Natural killer cell (primary cell): ENCODE measurements around the gene CASD1. TPM values are rescaled to one million over a fixed set of nuclear protein-coding genes. Genes with fewer than 3 reads are reported as not detected.

Experiments used
- ATAC-seq, 3 donors: fragments of 150-1000 bp in 2 of 3; fragments of 200-7000 bp in 1 of 3; cut with Tn5 transposase; 1 replicate in 1 of 3; 2 replicates in 2 of 3; pipeline ENCODE4 v1.10.0; 2021; ENCODE audit warnings: mild to moderate bottlenecking in 2 of 3, moderate library complexity in 2 of 3
- DNase-seq, 2 donors: peaks; one replicate each; pipeline versions ENCODE4 v3.0.0 to v3.0.0-alpha.2; 2013 to 2021; ENCODE audit warnings: mixed read lengths in 1 of 2
- H3K27ac ChIP-seq: one replicate; pipeline ENCODE4 v1.5.1; 2013; ENCODE audit warnings: mild to moderate bottlenecking, low read length
- H3K27me3 ChIP-seq: one replicate; pipeline ENCODE4 v1.6.1; 2013; ENCODE audit warnings: low read length; ENCODE audit not compliant: control insufficient read depth, insufficient read depth
- H3K36me3 ChIP-seq: one replicate; pipeline ENCODE4 v1.6.1; 2013; ENCODE audit warnings: low read length; ENCODE audit not compliant: control insufficient read depth, insufficient read depth
- H3K4me1 ChIP-seq: one replicate; pipeline ENCODE4 v1.6.1; 2013; ENCODE audit warnings: low read length; ENCODE audit not compliant: control insufficient read depth, insufficient read depth
- H3K4me3 ChIP-seq: one replicate; pipeline ENCODE4 v1.5.1; 2013; ENCODE audit warnings: low read length
- H3K9me3 ChIP-seq: one replicate; pipeline ENCODE4 v1.6.1; 2013; ENCODE audit warnings: low read length; ENCODE audit not compliant: control insufficient read depth, insufficient read depth
- H3K27ac Mint-ChIP-seq, 2 donors: one replicate each; pipeline ENCODE4 v1.8.0; 2022; ENCODE audit warnings: mild to moderate bottlenecking in 2 of 2, mixed read lengths in 2 of 2, moderate library complexity in 1 of 2
- H3K27me3 Mint-ChIP-seq, 2 donors: one replicate each; pipeline ENCODE4 v1.8.0; 2022; ENCODE audit warnings: low read depth in 2 of 2, mixed read lengths in 2 of 2
- H3K36me3 Mint-ChIP-seq: one replicate; pipeline ENCODE4 v1.8.0; 2022; ENCODE audit warnings: mixed read lengths
- H3K4me1 Mint-ChIP-seq, 2 donors: one replicate each; pipeline ENCODE4 v1.8.0; 2022; ENCODE audit warnings: mixed read lengths in 2 of 2
- H3K4me3 Mint-ChIP-seq: one replicate; pipeline ENCODE4 v1.8.0; 2022; ENCODE audit warnings: mild to moderate bottlenecking, moderate library complexity, mixed read lengths
- H3K9me3 Mint-ChIP-seq, 2 donors: one replicate each; pipeline ENCODE4 v1.8.0; 2022; ENCODE audit warnings: mixed read lengths in 2 of 2
- CTCF ChIP-seq: fragments of 200-600 bp; IDR thresholded peaks from one replicate; pipeline ENCODE4 v1.8.0; 2022; ENCODE audit warnings: antibody characterized with exemption
- WGBS: methylation state at CpG from one replicate; pipeline ENCODE4 v1.1.7; 2013; ENCODE audit warnings: missing lambda C conversion rate; ENCODE audit not compliant: insufficient coverage; 5-methylcytosine and 5-hydroxymethylcytosine counted together
- intact Hi-C: fragments of 100-400 bp; cut with micrococcal nuclease; formaldehyde crosslinking; loops from one replicate; pipeline ENCODE4 v1.14.2; 2022
- total RNA-seq, 4 donors: library from RNA; stranded (reverse); fragments of 120-200 nt in 1 of 4; gene quantifications; one replicate each; pipeline versions ENCODE4 v1.2.3 to v1.2.4, GENCODE V29; 2013 to 2022

The CASD1 gene
- total RNA-seq, 3 donors from 2014 or later (not counting 1 experiment from before 2014, with no cell fraction given): 23.7 to 32.1 (median 26.0) TPM

DNA sequence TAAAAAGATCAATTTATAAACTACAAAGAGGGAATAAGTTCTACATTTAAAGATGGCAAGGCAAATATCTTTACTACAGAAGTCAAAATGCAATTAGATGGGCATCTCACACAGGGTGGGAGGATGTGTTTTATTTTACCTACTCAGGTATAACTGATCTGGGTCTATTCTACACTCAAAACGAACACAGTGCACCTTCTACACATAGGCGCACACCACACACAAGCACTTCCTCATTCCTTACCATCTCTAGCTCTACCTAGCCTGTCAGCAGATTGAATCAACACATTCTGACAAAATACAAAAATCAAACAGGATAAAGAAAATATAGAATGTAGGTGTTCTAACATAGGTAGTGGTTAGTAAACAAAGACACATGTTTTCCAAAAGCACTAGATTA lies 81.6 kb downstream of the CASD1 start:
- no peaks in the 10 kb centered on the region for H3K4me1 Mint-ChIP-seq
- no peaks in the 10 kb centered on the region for H3K27me3 ChIP-seq
- no peaks in the 10 kb centered on the region for H3K27me3 Mint-ChIP-seq
- no peaks in the 10 kb centered on the region for H3K9me3 Mint-ChIP-seq
- H3K4me1 ChIP-seq: no peaks in the 10 kb centered on the region
- no peak for ATAC-seq
- no peaks in the 10 kb centered on the region for H3K36me3 Mint-ChIP-seq
- DNase-seq: no peak
- peak overlapping the region; percentile 5 for H3K4me3 ChIP-seq
- H3K27ac Mint-ChIP-seq: no peak overlapping the region
- no peaks in the 10 kb centered on the region for H3K9me3 ChIP-seq
- H3K36me3 ChIP-seq: no peaks in the 10 kb centered on the region
- H3K4me3 Mint-ChIP-seq: no peak overlapping the region
- no peak for TF ChIP-seq CTCF
- 40% methylated on average over 2 of the region's 2 CpGs for WGBS
- intact Hi-C loops: no loop called here
- H3K27ac ChIP-seq: no peak overlapping the region

DNA sequence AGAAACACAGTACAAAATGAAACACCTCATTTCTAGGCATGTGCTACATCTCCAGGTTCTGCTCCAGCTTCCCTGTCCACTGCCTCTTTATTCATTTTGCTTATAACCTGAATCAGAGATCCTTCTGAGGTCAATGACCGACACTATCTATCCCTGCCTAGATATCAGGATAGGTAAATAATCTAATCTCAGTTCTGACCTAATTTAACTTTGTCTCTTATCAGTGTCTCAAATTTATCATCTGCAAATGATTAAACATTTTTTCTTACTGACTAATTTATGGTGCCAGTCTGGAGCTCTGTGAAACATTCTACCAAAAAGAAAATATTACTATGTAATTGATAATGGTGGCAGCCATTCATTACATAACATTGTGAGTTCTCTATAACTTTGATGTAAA lies 85.3 kb downstream of the CASD1 start:
- no peak for ATAC-seq
- no peaks in the 10 kb centered on the region for H3K4me1 Mint-ChIP-seq
- H3K36me3 ChIP-seq: no peaks in the 10 kb centered on the region
- intact Hi-C loops: no loop called here
- H3K27ac Mint-ChIP-seq: no peak overlapping the region
- H3K9me3 ChIP-seq: no peaks in the 10 kb centered on the region
- no peak for TF ChIP-seq CTCF
- H3K27me3 ChIP-seq: no peaks in the 10 kb centered on the region
- H3K36me3 Mint-ChIP-seq: no peaks in the 10 kb centered on the region
- H3K4me3 ChIP-seq: no peak overlapping the region
- WGBS: 100% methylated on average over 1 of the region's 1 CpG
- no peaks in the 10 kb centered on the region for H3K4me1 ChIP-seq
- no peak overlapping the region for H3K27ac ChIP-seq
- H3K4me3 Mint-ChIP-seq: no peak overlapping the region
- no peaks in the 10 kb centered on the region for H3K9me3 Mint-ChIP-seq
- no peak for DNase-seq
- no peaks in the 10 kb centered on the region for H3K27me3 Mint-ChIP-seq

GRCh38 chr7:94595717-94596116 lies 86.1 kb downstream of the CASD1 start:
- Histone ChIP-seq H3K36me3 (no peaks in the 10 kb centered on the region), H3K27me3 (no peaks in the 10 kb centered on the region), H3K4me1 (no peaks in the 10 kb centered on the region), H3K27ac (no peak overlapping the region), H3K9me3 (no peaks in the 10 kb centered on the region), H3K4me3 (no peak overlapping the region)
- DNase-seq (no peak), ATAC-seq (no peak)
- TF ChIP-seq CTCF: no peak
- 85% methylated on average over 4 of the region's 4 CpGs for WGBS
- intact Hi-C loops: no loop called here
- H3K9me3 Mint-ChIP-seq: no peaks in the 10 kb centered on the region
- H3K4me1 Mint-ChIP-seq: no peaks in the 10 kb centered on the region
- H3K27me3 Mint-ChIP-seq: no peaks in the 10 kb centered on the region
- H3K4me3 Mint-ChIP-seq: no peak overlapping the region
- H3K36me3 Mint-ChIP-seq: no peaks in the 10 kb centered on the region
- H3K27ac Mint-ChIP-seq: no peak overlapping the region

GRCh38 chr7:94600267-94600666 lies 90.7 kb downstream of the CASD1 start:
- no peak overlapping the region for H3K27ac ChIP-seq
- ATAC-seq (no peak), DNase-seq (no peak)
- no peaks in the 10 kb centered on the region for H3K36me3 ChIP-seq
- no peaks in the 10 kb centered on the region for H3K4me1 ChIP-seq
- peaks cover 0 to 1% of the 10 kb centered on the region in 2 donors for H3K27me3 Mint-ChIP-seq
- H3K36me3 Mint-ChIP-seq: peaks cover 1% of the 10 kb centered on the region
- intact Hi-C loops: no loop called here
- no peak overlapping the region for H3K4me3 ChIP-seq
- H3K9me3 Mint-ChIP-seq: no peaks in the 10 kb centered on the region
- H3K27me3 ChIP-seq: no peaks in the 10 kb centered on the region
- 90% methylated on average over 3 of the region's 3 CpGs for WGBS
- no peaks in the 10 kb centered on the region for H3K9me3 ChIP-seq
- H3K27ac Mint-ChIP-seq: no peak overlapping the region
- no peaks in the 10 kb centered on the region for H3K4me1 Mint-ChIP-seq
- no peak overlapping the region for H3K4me3 Mint-ChIP-seq
- no peak for TF ChIP-seq CTCF
